CD4-positive, alpha-beta T cell (primary cell): Measurements from ENCODE around the gene LRRC53. TPM values are rescaled to one million over a fixed set of nuclear protein-coding genes. Genes with fewer than 3 reads are reported as not detected.

Experiments used
- ATAC-seq: fragments of 200-7000 bp; cut with Tn5 transposase; one replicate; pipeline ENCODE4 v1.10.0; 2022; ENCODE audit warnings: mild to moderate bottlenecking; ENCODE audit not compliant: poor library complexity
- CTCF ChIA-PET: fragments of 350-600 bp; sonication (Branson Sonifier 250); formaldehyde crosslinking; loops from one replicate; lab custom pipeline; 2021; ENCODE audit warnings: antibody characterized with exemption, inconsistent platforms; lab: Charles Lee
- POLR2A ChIA-PET: fragments of 350-600 bp; sonication (Branson Sonifier 250); formaldehyde crosslinking; loops from one replicate; lab custom pipeline; 2021; ENCODE audit warnings: antibody characterized with exemption, inconsistent platforms; lab: Charles Lee
- DNase-seq, 14 experiments: peaks; one replicate each; pipeline ENCODE4 v3.0.0-alpha.2; 2013 to 2020; ENCODE audit warnings: mixed read lengths in 2 of 14
- H3K27ac ChIP-seq, 2 donors: one replicate each; pipeline versions ENCODE4 v1.5.1 to v1.7.0; 2013; ENCODE audit warnings: low read length in 2 of 2, low read depth in 1 of 2, mild to moderate bottlenecking in 1 of 2
- H3K27me3 ChIP-seq, 2 experiments: 1 replicate in 1 of 2; 2 replicates in 1 of 2; pipeline versions ENCODE4 v1.6.1 to v1.7.0; 2013; ENCODE audit warnings: low read length in 2 of 2, control low read depth in 1 of 2, mild to moderate bottlenecking in 1 of 2, moderate library complexity in 1 of 2; ENCODE audit not compliant: insufficient read depth in 2 of 2, control insufficient read depth in 1 of 2
- H3K36me3 ChIP-seq: one replicate; pipeline ENCODE4 v1.6.1; 2013; ENCODE audit warnings: low read length, control low read depth; ENCODE audit not compliant: insufficient read depth
- H3K4me1 ChIP-seq: one replicate; pipeline ENCODE4 v1.6.1; 2013; ENCODE audit warnings: low read length, control low read depth; ENCODE audit not compliant: insufficient read depth
- H3K4me3 ChIP-seq: one replicate; pipeline ENCODE4 v1.5.1; 2013; ENCODE audit warnings: mild to moderate bottlenecking, low read length, moderate library complexity
- H3K9me3 ChIP-seq, 2 experiments: 1 replicate in 1 of 2; 2 replicates in 1 of 2; pipeline versions ENCODE4 v1.6.1 to v1.7.0; 2013; ENCODE audit warnings: low read length in 2 of 2, mild to moderate bottlenecking in 2 of 2, control low read depth in 1 of 2, moderate library complexity in 1 of 2; ENCODE audit not compliant: control insufficient read depth in 1 of 2, insufficient read depth in 1 of 2
- H3K27ac Mint-ChIP-seq: one replicate; pipeline ENCODE4 v1.8.0; 2020; ENCODE audit warnings: mixed read lengths
- H3K27me3 Mint-ChIP-seq: one replicate; pipeline ENCODE4 v1.8.0; 2021; ENCODE audit warnings: mixed read lengths
- H3K36me3 Mint-ChIP-seq: one replicate; pipeline ENCODE4 v1.8.0; 2021; ENCODE audit warnings: low read depth, mixed read lengths
- H3K4me1 Mint-ChIP-seq: one replicate; pipeline ENCODE4 v1.8.0; 2021; ENCODE audit warnings: low read depth, mixed read lengths
- H3K4me3 Mint-ChIP-seq: one replicate; pipeline ENCODE4 v1.8.0; 2020; ENCODE audit warnings: mild to moderate bottlenecking, mixed read lengths
- H3K9me3 Mint-ChIP-seq: one replicate; pipeline ENCODE4 v1.8.0; 2020; ENCODE audit warnings: mixed read lengths
- CTCF ChIP-seq: fragments of 200-600 bp; IDR thresholded peaks from one replicate; pipeline ENCODE4 v1.8.0; 2022; ENCODE audit warnings: antibody characterized with exemption, mild to moderate bottlenecking
- intact Hi-C, 2 experiments: fragments of 100-400 bp; cut with DNase I in 1 of 2; cut with micrococcal nuclease in 1 of 2; formaldehyde crosslinking; loops; one replicate each; pipeline versions ENCODE4 v1.15.1 to v1.9.0; 2023 to 2025; cut with DNase I, micrococcal nuclease
- total RNA-seq, 174 experiments: library from RNA in 2 of 174; stranded (reverse) in 2 of 174; gene quantifications; one replicate each; pipeline ENCODE4 v1.2.3 and lab custom pipeline; 2021 to 2026

LRRC53 gene
- total RNA-seq, 2 experiments from 2014 or later: not detected

GRCh38 chr1:74465193-74465681, 47.2 kb downstream of the LRRC53 start:
- Mint-ChIP-seq H3K4me1 (no peaks in the 10 kb centered on the region), H3K36me3 (no peaks in the 10 kb centered on the region), H3K4me3 (no peak overlapping the region), H3K9me3 (no peaks in the 10 kb centered on the region), H3K27me3 (no peaks in the 10 kb centered on the region), H3K27ac (no peak overlapping the region)
- Histone ChIP-seq H3K4me1 (no peaks in the 10 kb centered on the region), H3K4me3 (no peak overlapping the region), H3K9me3 (peaks cover 0 to 8% of the 10 kb centered on the region in 2 experiments), H3K27me3 (no peaks in the 10 kb centered on the region), H3K27ac (no peak overlapping the region), H3K36me3 (no peaks in the 10 kb centered on the region)
- ChIA-PET CTCF (no interaction called here), POLR2A (no interaction called here)
- no peak for TF ChIP-seq CTCF
- intact Hi-C loops: no loop called here
- peak in 1 of 14 experiments; percentile 5 for DNase-seq
- no peak for ATAC-seq

GRCh38 chr1:74464037-74464436, 48.4 kb downstream of the LRRC53 start:
- no peak overlapping the region for H3K4me3 ChIP-seq
- H3K36me3 ChIP-seq: no peaks in the 10 kb centered on the region
- H3K36me3 Mint-ChIP-seq: no peaks in the 10 kb centered on the region
- peaks cover 0 to 8% of the 10 kb centered on the region in 2 experiments for H3K9me3 ChIP-seq
- intact Hi-C loops: no loop called here
- DNase-seq: no peak
- H3K27me3 Mint-ChIP-seq: no peaks in the 10 kb centered on the region
- no peak overlapping the region for H3K27ac Mint-ChIP-seq
- H3K9me3 Mint-ChIP-seq: no peaks in the 10 kb centered on the region
- ChIA-PET POLR2A (no interaction called here), CTCF (no interaction called here)
- H3K4me3 Mint-ChIP-seq: no peak overlapping the region
- no peaks in the 10 kb centered on the region for H3K4me1 ChIP-seq
- no peak for ATAC-seq
- no peak overlapping the region for H3K27ac ChIP-seq
- no peaks in the 10 kb centered on the region for H3K27me3 ChIP-seq
- no peak for TF ChIP-seq CTCF
- H3K4me1 Mint-ChIP-seq: no peaks in the 10 kb centered on the region

DNA sequence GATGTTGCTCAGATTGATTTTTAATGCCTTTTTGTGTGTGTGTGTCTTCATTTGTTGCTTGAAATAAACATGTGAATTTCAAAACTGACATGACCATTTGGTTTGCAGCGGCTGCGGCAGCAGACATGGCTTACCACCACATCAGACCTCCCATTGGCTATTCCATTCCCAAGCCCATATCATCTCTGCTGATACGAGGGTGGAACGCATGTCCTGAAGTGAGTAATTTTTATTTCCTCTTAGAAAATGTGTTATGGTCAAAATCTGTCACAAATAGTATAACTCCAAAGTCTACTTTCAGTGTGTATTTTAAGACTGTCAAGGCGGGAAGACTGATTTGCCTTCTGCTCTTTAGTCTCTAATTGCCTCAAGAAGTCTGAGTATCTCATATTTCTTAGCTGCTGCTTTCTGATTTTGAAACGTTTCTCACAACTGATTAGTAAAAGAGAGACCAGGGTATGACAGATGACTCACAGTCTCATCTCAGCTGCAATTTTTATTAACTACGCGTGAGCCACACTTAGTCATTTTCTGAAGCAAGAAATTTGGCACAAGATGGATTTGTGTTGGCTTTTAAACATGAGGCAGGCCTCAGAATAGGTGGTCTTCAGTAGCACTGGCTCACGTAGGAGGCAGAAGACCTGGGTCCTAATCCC, 49.0 kb downstream of the LRRC53 start:
- H3K4me3 Mint-ChIP-seq: no peak overlapping the region
- no peaks in the 10 kb centered on the region for H3K9me3 Mint-ChIP-seq
- H3K9me3 ChIP-seq: peaks cover 0 to 8% of the 10 kb centered on the region in 2 experiments
- DNase-seq (no peak), ATAC-seq (no peak)
- CTCF ChIA-PET: no interaction called here
- no peak for TF ChIP-seq CTCF
- H3K36me3 ChIP-seq: no peaks in the 10 kb centered on the region
- intact Hi-C loops: no loop called here
- no peaks in the 10 kb centered on the region for H3K4me1 ChIP-seq
- H3K27me3 Mint-ChIP-seq: no peaks in the 10 kb centered on the region
- H3K27me3 ChIP-seq: no peaks in the 10 kb centered on the region
- no peak overlapping the region for H3K27ac ChIP-seq
- H3K4me1 Mint-ChIP-seq: no peaks in the 10 kb centered on the region
- H3K4me3 ChIP-seq: no peak overlapping the region
- no peaks in the 10 kb centered on the region for H3K36me3 Mint-ChIP-seq
- H3K27ac Mint-ChIP-seq: no peak overlapping the region
- POLR2A ChIA-PET: no interaction called here
